Upper lobe of left lung (tissue), 6 donors: Measurements from ENCODE around the gene CUX1. TPM values are rescaled to one million over a fixed set of nuclear protein-coding genes. Genes with fewer than 3 reads are reported as not detected.

Source experiments
- ATAC-seq, 2 donors: fragments of 200-7000 bp; cut with Tn5 transposase; one replicate each; pipeline ENCODE4 v1.9.1; 2022; ENCODE audit warnings: mild to moderate bottlenecking in 2 of 2, moderate library complexity in 2 of 2; ENCODE audit not compliant: low FRiP score in 2 of 2
- DNase-seq, 2 donors: peaks; one replicate each; pipeline ENCODE4 v3.0.0-alpha.2; 2019 to 2020
- H3K27ac ChIP-seq, 4 donors: fragments of 200-600 bp; sonication (generic); one replicate each; pipeline ENCODE4 v1.5.1; 2016 to 2019
- H3K27me3 ChIP-seq, 4 donors: fragments of 200-600 bp; sonication (generic); one replicate each; pipeline ENCODE4 v1.5.1; 2017 to 2019
- H3K36me3 ChIP-seq, 4 donors: fragments of 200-600 bp; sonication (generic); one replicate each; pipeline ENCODE4 v1.5.1; 2016 to 2019
- H3K4me1 ChIP-seq, 4 donors: fragments of 200-600 bp; sonication (generic); one replicate each; pipeline ENCODE4 v1.5.1; 2018 to 2019
- H3K4me3 ChIP-seq, 4 donors: fragments of 200-600 bp; sonication (generic); one replicate each; pipeline ENCODE4 v1.5.1; 2017 to 2019; ENCODE audit warnings: mild to moderate bottlenecking in 2 of 4, moderate library complexity in 1 of 4
- H3K9me3 ChIP-seq, 4 donors: fragments of 200-600 bp; sonication (generic); one replicate each; pipeline ENCODE4 v1.5.1; 2018 to 2019
- EP300 ChIP-seq, 4 donors: sonication (generic); formaldehyde crosslinking; IDR thresholded peaks; one replicate each; pipeline ENCODE4 v1.5.1; 2017; ENCODE audit warnings: antibody characterized with exemption in 4 of 4, control low read depth in 2 of 4
- POLR2A ChIP-seq, 4 donors: fragments of 450-650 bp; IDR thresholded peaks; one replicate each; pipeline ENCODE4 v1.5.1; 2016 to 2017; ENCODE audit warnings: antibody characterized with exemption in 4 of 4, mild to moderate bottlenecking in 2 of 4
- POLR2AphosphoS5 ChIP-seq, 2 donors: sonication (generic); formaldehyde crosslinking; IDR thresholded peaks; one replicate each; pipeline ENCODE4 v1.5.1; 2017; ENCODE audit warnings: antibody characterized with exemption in 2 of 2
- WGBS, 2 donors: methylation state at CpG; one replicate each; pipeline ENCODE4 v1.1.5; 2017 to 2018; 5-methylcytosine and 5-hydroxymethylcytosine counted together
- total RNA-seq, 6 donors: library from RNA; depleted of rRNA in 4 of 6; stranded (reverse); fragments of >200 nt in 4 of 6; gene quantifications; one replicate each; pipeline versions ENCODE4 v1.1.0 to v1.2.1, GENCODE V29; 2016 to 2021
- TF ChIP-seq, protein P1 (sequence below), 6 experiments: fragments of 450-650 bp in 4 of 6; fragments of 200-600 bp in 2 of 6; sonication (generic) in 2 of 6; IDR thresholded peaks; one replicate each; pipeline ENCODE4 v1.5.1; 2016 to 2019; ENCODE audit warnings: antibody characterized with exemption in 6 of 6
- donor health status: DM: no; HTN: no; CAD: no; lungs with moderate emphysema.
- donor health status: DM: no; HTN: yes; CAD: no; lungs with severe emphysema.

Gene CUX1
- total RNA-seq, 6 donors from 2014 or later, result 106 to 188 (median 115) TPM

DNA sequence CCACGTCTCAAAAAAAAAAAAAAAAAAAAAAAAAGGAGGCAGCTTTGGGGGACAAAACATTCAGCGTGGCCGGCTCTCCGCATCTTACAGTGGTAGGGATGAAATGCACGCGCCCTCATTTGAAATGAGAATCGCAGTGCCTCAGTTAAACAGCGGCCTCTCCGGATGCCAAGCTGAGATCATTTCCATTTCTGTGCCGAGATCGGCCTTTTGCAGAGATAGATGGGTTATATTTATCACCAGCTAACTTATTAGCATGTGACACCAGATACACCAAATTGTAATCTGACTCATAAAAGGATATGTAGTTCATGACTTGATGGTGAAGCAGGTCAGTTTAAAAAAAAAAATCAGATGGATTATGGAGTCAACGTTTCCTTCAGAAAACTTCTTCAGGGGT is 138.7 kb downstream of the CUX1 start:
- TF ChIP-seq, protein P1, sequence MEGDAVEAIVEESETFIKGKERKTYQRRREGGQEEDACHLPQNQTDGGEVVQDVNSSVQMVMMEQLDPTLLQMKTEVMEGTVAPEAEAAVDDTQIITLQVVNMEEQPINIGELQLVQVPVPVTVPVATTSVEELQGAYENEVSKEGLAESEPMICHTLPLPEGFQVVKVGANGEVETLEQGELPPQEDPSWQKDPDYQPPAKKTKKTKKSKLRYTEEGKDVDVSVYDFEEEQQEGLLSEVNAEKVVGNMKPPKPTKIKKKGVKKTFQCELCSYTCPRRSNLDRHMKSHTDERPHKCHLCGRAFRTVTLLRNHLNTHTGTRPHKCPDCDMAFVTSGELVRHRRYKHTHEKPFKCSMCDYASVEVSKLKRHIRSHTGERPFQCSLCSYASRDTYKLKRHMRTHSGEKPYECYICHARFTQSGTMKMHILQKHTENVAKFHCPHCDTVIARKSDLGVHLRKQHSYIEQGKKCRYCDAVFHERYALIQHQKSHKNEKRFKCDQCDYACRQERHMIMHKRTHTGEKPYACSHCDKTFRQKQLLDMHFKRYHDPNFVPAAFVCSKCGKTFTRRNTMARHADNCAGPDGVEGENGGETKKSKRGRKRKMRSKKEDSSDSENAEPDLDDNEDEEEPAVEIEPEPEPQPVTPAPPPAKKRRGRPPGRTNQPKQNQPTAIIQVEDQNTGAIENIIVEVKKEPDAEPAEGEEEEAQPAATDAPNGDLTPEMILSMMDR (IDR thresholded peaks at IDR 0.05), result no peak
- TF ChIP-seq POLR2A (IDR thresholded peaks at IDR 0.05) (no peak), POLR2AphosphoS5 (IDR thresholded peaks at IDR 0.05) (no peak), EP300 (IDR thresholded peaks at IDR 0.05) (no peak)
- Histone ChIP-seq H3K36me3 (no peaks in the 10 kb centered on the region), H3K9me3 (no peaks in the 10 kb centered on the region), H3K27me3 (no peaks in the 10 kb centered on the region), H3K27ac (no peak overlapping the region), H3K4me1 (peaks cover 9 to 21% (median 19%) of the 10 kb centered on the region in 4 donors), H3K4me3 (no peak overlapping the region)
- ATAC-seq (no peak), DNase-seq (no peak)
- 94 to 95% methylated on average over 12 of the region's 12 CpGs for WGBS, 2 donors

DNA sequence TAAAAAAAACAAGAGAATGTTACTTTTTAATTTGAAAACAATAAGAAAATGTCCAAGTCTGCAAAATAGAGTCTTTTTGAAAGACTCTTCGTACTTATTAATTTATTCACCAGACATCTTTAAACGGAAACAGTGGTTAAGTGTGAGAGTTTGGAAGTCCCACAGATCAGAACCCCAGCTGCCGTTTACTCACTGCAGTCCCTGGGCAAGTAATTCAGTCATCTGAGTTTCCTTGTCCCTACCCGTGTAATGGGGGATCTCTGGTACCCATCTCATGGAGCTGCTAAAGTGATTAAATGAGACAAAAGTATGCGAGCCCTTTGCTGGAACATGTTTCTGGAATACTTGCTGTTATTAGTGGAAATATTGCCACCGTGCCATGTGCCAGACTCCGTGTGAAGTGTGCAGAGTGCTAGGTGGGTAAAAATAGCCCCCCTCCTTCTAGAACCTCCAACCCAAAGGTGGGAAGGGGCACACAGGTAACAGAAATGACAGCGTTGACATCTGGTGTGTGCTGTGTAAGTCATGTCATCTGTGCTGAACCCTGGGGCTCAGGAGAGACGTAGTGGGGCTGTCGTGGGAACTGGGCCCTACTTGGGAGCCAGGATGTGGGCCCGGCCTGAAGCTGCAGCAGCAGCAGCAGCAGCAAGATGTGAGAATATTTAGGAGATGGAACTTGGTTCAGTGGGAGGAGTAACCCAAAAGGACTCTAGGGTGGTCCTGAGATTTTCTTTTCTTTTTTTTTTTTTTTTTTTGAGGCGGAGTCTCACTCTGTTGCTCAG is 140.5 kb downstream of the CUX1 start:
- TF ChIP-seq EP300 (IDR thresholded peaks at IDR 0.05), result no peak
- 86 to 88% methylated on average over 12 of the region's 12 CpGs for WGBS, 2 donors
- H3K27me3 ChIP-seq, result no peaks in the 10 kb centered on the region
- no peak overlapping the region for H3K4me3 ChIP-seq
- no peaks in the 10 kb centered on the region for H3K36me3 ChIP-seq
- H3K9me3 ChIP-seq, result no peaks in the 10 kb centered on the region
- no peak overlapping the region for H3K27ac ChIP-seq
- peaks cover 6 to 16% (median 13%) of the 10 kb centered on the region in 4 donors for H3K4me1 ChIP-seq
- DNase-seq, result no peak
- no peak for ATAC-seq

DNA sequence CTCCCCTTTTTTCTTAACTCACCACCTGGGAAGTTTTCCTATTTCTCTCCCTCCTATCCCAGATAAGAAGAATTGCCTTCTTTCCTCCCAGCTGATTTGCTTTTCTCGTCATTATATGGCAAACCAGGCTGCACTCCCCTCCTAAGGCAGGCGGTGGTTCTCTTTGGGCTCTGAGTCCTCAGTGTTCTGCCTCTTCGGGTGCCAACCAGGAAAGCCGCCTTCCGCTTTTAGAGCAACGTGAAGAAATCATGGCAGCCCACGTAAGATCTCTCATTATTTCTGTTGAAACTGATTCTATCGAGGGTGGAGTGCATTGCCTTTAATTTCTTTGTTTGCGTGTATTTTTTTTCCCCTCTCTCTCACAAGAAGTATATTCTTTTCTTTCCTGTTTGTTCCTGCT is 141.9 kb downstream of the CUX1 start:
- WGBS, 2 donors, result 85 to 89% methylated on average over 9 of the region's 9 CpGs
- no peak overlapping the region for H3K27ac ChIP-seq
- H3K4me1 ChIP-seq, result peaks cover 0 to 5% (median under 1%) of the 10 kb centered on the region in 4 donors
- no peaks in the 10 kb centered on the region for H3K9me3 ChIP-seq
- H3K27me3 ChIP-seq, result no peaks in the 10 kb centered on the region
- no peak for DNase-seq
- no peak for ATAC-seq
- no peaks in the 10 kb centered on the region for H3K36me3 ChIP-seq
- TF ChIP-seq EP300 (IDR thresholded peaks at IDR 0.05) (no peak), POLR2AphosphoS5 (IDR thresholded peaks at IDR 0.05) (no peak), POLR2A (IDR thresholded peaks at IDR 0.05) (no peak)
- TF ChIP-seq, protein P1 (IDR thresholded peaks at IDR 0.05), result no peak
- no peak overlapping the region for H3K4me3 ChIP-seq

DNA sequence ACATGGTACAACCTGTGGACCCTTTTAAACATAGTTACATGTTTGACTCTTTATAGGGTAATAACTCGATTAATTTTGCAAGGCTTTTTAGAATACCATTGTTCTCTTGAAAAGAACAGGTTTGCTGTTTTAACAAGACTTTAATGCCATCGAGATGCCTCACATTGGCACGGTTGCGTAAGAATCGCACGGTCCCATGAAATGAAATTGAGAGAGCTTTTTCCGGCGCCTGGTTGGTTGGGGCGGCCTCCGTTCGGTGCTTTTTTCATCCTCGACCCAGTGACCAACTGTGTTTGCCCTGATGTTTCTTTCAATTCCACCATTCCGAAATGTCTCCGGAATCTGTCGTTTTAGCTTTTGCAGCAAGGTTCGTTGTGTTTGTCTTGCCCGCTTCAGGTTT is 142.4 kb downstream of the CUX1 start:
- 96% methylated on average over 17 of the region's 17 CpGs for WGBS, 2 donors
- no peak for ATAC-seq
- peaks cover 0 to 5% (median 0%) of the 10 kb centered on the region in 4 donors for H3K4me1 ChIP-seq

DNA sequence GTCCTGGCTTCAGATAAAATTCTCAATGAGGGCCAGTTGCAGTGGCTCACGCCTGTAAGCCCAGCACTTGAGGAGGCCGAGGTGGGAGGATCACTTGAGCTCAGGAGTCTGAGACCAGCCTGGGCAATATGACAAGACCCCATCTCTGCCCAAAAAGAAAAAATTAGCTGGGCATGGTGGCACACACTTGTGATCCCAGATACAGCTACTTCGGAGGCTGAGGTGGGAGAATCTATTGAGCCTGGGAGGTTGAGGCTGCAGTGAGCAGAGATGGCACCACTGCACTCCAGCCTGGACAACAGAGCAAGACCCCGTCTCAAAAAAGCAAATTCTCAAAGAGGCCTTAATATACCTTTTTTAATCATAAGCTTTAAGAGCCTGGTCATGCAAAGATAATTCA is 142.9 kb downstream of the CUX1 start:
- Histone ChIP-seq H3K27me3 (no peaks in the 10 kb centered on the region), H3K4me1 (peaks cover 0 to 5% (median 0%) of the 10 kb centered on the region in 4 donors), H3K4me3 (no peak overlapping the region), H3K36me3 (no peaks in the 10 kb centered on the region), H3K9me3 (no peaks in the 10 kb centered on the region), H3K27ac (no peak overlapping the region)
- ATAC-seq (no peak), DNase-seq (no peak)
- TF ChIP-seq, protein P1 (IDR thresholded peaks at IDR 0.05), result no peak
- no peak for TF ChIP-seq POLR2A (IDR thresholded peaks at IDR 0.05)
- no peak for TF ChIP-seq POLR2AphosphoS5 (IDR thresholded peaks at IDR 0.05)
- TF ChIP-seq EP300 (IDR thresholded peaks at IDR 0.05), result no peak
- 86 to 94% methylated on average over 4 of the region's 4 CpGs for WGBS, 2 donors

More for the DNA sequence above, 142.4 kb downstream of the CUX1 start:
- Histone ChIP-seq H3K36me3 (no peaks in the 10 kb centered on the region), H3K4me3 (no peak overlapping the region), H3K9me3 (no peaks in the 10 kb centered on the region), H3K27me3 (no peaks in the 10 kb centered on the region), H3K27ac (no peak overlapping the region)
- no peak for TF ChIP-seq EP300 (IDR thresholded peaks at IDR 0.05)
- no peak for TF ChIP-seq POLR2AphosphoS5 (IDR thresholded peaks at IDR 0.05)
- TF ChIP-seq, protein P1 (IDR thresholded peaks at IDR 0.05), result no peak
- TF ChIP-seq POLR2A (IDR thresholded peaks at IDR 0.05), result no peak
- DNase-seq, result no peak
